Measurements from ENCODE around the gene SSU72. TPM values are rescaled to one million over a fixed set of nuclear protein-coding genes. Genes with fewer than 3 reads are reported as not detected.
"Not testable (repeated sequence)": the region's sequence is repeated elsewhere in the genome, so short reads cannot be mapped to it uniquely, and the experiment has no call there.

SSU72 gene
- total RNA-seq, 5 donors from 2014 or later (not counting 1 experiment from before 2014, with no cell fraction given): 112 to 135 (median 134) TPM

DNA sequence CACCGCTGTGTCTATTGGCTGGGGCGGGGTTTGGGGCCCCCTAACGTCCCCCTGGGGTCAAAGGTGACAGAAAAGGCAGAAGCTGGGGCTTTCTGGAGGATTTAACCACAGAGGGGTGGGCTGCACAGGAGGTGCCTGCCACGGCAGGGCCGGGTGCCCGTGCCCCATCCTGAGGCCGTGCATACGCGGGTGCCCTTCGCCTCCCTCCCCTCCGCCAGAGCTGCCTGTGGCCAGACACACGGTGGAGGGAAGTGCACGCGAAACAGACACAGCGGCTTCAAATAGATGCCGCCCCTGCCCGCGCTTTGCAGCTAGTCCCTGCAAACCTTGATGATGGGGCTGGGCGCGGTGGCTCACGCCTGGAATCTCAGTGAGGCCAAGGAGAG is 65.2 kb downstream of the SSU72 start:
- H3K9me3 Mint-ChIP-seq; H3K27me3 ChIP-seq (replicated peaks in 1 of 2; ENCODE audit: control insufficient read depth in 2 of 2, extremely low read depth in 1 of 2, insufficient read depth in 2 of 2, low read length in 1 of 2); DNase-seq; H3K36me3 ChIP-seq (ENCODE audit: control insufficient read depth in 2 of 2, extremely low read depth in 1 of 2, insufficient read depth in 1 of 2, low read length in 1 of 2); H3K27ac Mint-ChIP-seq; H3K9me3 ChIP-seq; H3K36me3 Mint-ChIP-seq; H3K27ac ChIP-seq (ENCODE audit: low read length); ATAC-seq (replicated peaks in 1 of 4); H3K4me3 Mint-ChIP-seq; H3K4me3 ChIP-seq (ENCODE audit: control insufficient read depth in 1 of 2, extremely low read depth in 1 of 2, low read length in 1 of 2); POLR2A ChIA-PET; CTCF ChIA-PET; H3K27me3 Mint-ChIP-seq: not testable (repeated sequence)
- peaks cover 3 to 22% of the 10 kb centered on the region in 2 experiments for H3K4me1 ChIP-seq (ENCODE audit: control insufficient read depth in 1 of 2, extremely low read depth in 1 of 2, insufficient read depth in 2 of 2, low read length in 2 of 2)
- H3K4me1 Mint-ChIP-seq: peaks cover 18 to 24% (median 21%) of the 10 kb centered on the region in 3 donors
- WGBS (ENCODE audit: insufficient coverage): 74% methylated on average over 7 of the region's 21 CpGs

DNA sequence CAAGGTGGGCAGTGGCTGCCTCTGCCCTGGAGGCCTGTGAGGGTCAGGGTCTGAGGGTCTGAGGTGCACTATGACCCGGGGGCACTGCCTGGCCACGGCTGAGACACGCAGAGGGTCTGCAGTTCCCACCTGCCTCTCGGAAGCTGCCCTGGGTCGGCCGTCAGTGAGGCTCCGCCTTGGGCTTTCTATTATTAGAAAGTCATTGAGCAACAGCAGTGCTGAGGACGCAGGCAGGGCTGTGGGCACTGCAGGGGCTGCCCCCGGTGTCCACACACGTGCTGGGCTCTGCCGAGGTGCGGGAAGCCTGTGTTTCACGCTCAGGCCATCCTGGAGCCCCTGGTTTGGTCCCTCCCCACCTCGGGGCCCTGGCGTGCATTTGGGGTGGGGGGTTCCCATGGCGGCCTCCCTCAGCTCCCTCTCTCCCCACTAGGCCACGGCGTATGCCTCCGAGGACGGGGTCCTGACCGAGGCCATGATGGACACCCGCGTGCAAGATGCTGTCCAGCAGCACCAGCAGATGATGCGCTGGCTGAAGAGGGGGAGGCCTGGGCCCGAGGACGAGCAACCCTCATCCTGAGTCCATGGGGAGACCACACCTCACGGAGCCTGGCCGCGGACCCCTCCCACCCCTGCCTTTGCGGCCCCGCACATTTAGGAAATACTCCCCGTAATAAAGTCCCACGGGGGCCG is 65.7 kb downstream of the SSU72 start:
- H3K4me1 ChIP-seq (ENCODE audit: control insufficient read depth in 1 of 2, extremely low read depth in 1 of 2, insufficient read depth in 2 of 2, low read length in 2 of 2): peaks cover 3 to 22% of the 10 kb centered on the region in 2 experiments
- H3K4me3 Mint-ChIP-seq; H3K27me3 ChIP-seq (replicated peaks in 1 of 2; ENCODE audit: control insufficient read depth in 2 of 2, extremely low read depth in 1 of 2, insufficient read depth in 2 of 2, low read length in 1 of 2); H3K9me3 Mint-ChIP-seq; H3K36me3 ChIP-seq (ENCODE audit: control insufficient read depth in 2 of 2, extremely low read depth in 1 of 2, insufficient read depth in 1 of 2, low read length in 1 of 2); H3K27ac Mint-ChIP-seq; CTCF ChIA-PET; ATAC-seq (replicated peaks in 1 of 4); H3K27ac ChIP-seq (ENCODE audit: low read length); H3K4me3 ChIP-seq (ENCODE audit: control insufficient read depth in 1 of 2, extremely low read depth in 1 of 2, low read length in 1 of 2); H3K36me3 Mint-ChIP-seq; H3K27me3 Mint-ChIP-seq; DNase-seq; POLR2A ChIA-PET; H3K9me3 ChIP-seq: not testable (repeated sequence)
- H3K4me1 Mint-ChIP-seq: peaks cover 18 to 24% (median 21%) of the 10 kb centered on the region in 3 donors
- 66% methylated on average over 8 of the region's 34 CpGs for WGBS (ENCODE audit: insufficient coverage)

DNA sequence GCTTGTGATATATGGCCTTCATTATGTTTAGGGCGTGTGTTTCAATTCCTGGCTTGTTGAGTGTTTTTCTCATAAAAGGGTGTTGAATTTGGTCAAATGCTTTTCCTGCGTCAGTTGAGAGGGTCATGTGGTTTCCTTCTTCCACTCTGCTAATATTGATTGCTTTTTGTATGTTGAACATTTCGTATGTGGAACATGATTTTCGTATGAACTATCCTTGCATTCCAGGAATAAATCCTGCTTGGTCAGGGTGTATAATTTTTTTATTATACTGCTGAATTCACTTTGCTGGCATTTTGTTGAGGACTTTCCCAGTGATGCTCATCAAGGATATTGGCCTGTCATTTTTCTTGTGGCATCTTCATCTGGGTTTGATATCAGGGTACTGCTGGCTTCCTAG is 67.4 kb downstream of the SSU72 start:
- H3K4me1 ChIP-seq (ENCODE audit: control insufficient read depth in 1 of 2, extremely low read depth in 1 of 2, insufficient read depth in 2 of 2, low read length in 2 of 2): peaks cover 3 to 14% of the 10 kb centered on the region in 2 experiments
- no peaks in the 10 kb centered on the region for H3K27me3 Mint-ChIP-seq
- no peaks in the 10 kb centered on the region for H3K36me3 ChIP-seq (ENCODE audit: control insufficient read depth in 2 of 2, extremely low read depth in 1 of 2, insufficient read depth in 1 of 2, low read length in 1 of 2)
- H3K27ac Mint-ChIP-seq: no peak overlapping the region
- no peak overlapping the region for H3K4me3 ChIP-seq (ENCODE audit: control insufficient read depth in 1 of 2, extremely low read depth in 1 of 2, low read length in 1 of 2)
- no peaks in the 10 kb centered on the region for H3K27me3 ChIP-seq (replicated peaks in 1 of 2; ENCODE audit: control insufficient read depth in 2 of 2, extremely low read depth in 1 of 2, insufficient read depth in 2 of 2, low read length in 1 of 2)
- no peak for DNase-seq
- ChIA-PET POLR2A (no interaction called here), CTCF (no interaction called here)
- no peaks in the 10 kb centered on the region for H3K9me3 Mint-ChIP-seq
- no peak overlapping the region for H3K27ac ChIP-seq (ENCODE audit: low read length)
- no peak for ATAC-seq (replicated peaks in 1 of 4)
- peaks cover 14 to 21% (median 18%) of the 10 kb centered on the region in 3 donors for H3K4me1 Mint-ChIP-seq
- no peaks in the 10 kb centered on the region for H3K36me3 Mint-ChIP-seq
- no peaks in the 10 kb centered on the region for H3K9me3 ChIP-seq
- H3K4me3 Mint-ChIP-seq: peak overlapping the region in 1 of 3 donors; percentile 24
- WGBS (ENCODE audit: insufficient coverage): no CpG with 5 or more reads among the region's 4 CpGs

DNA sequence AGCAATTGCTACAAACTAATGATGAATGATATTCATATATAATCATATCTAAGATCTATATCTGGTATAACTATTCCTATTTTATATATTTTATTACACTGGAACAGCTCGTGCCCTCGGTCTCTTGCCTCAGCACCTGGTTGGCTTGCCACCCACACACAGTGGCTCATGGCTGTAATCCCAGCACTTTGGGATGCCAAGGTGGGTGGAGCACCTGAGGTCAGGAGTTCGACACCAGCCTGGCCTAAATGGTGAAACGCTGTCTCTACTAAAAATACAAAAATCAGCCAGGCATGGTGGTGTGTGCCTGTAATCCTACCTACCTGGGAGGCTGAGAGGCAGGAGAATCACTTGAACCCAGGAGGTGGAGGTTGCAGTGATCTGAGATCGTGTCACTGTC is 68.9 kb downstream of the SSU72 start:
- H3K9me3 ChIP-seq; H3K4me3 ChIP-seq (ENCODE audit: control insufficient read depth in 1 of 2, extremely low read depth in 1 of 2, low read length in 1 of 2); H3K36me3 Mint-ChIP-seq; H3K36me3 ChIP-seq (ENCODE audit: control insufficient read depth in 2 of 2, extremely low read depth in 1 of 2, insufficient read depth in 1 of 2, low read length in 1 of 2); H3K9me3 Mint-ChIP-seq; CTCF ChIA-PET; H3K27me3 Mint-ChIP-seq; ATAC-seq (replicated peaks in 1 of 4); POLR2A ChIA-PET; H3K27me3 ChIP-seq (replicated peaks in 1 of 2; ENCODE audit: control insufficient read depth in 2 of 2, extremely low read depth in 1 of 2, insufficient read depth in 2 of 2, low read length in 1 of 2); DNase-seq: not testable (repeated sequence)
- peaks cover 10 to 16% (median 10%) of the 10 kb centered on the region in 3 donors for H3K4me1 Mint-ChIP-seq
- WGBS (ENCODE audit: insufficient coverage): 100% methylated on average over 1 of the region's 5 CpGs
- H3K27ac Mint-ChIP-seq: peak overlapping the region; percentile 44 to 89
- Histone ChIP-seq H3K27ac (ENCODE audit: low read length) (peak overlapping the region; percentile 44), H3K4me1 (ENCODE audit: control insufficient read depth in 1 of 2, extremely low read depth in 1 of 2, insufficient read depth in 2 of 2, low read length in 2 of 2) (peaks cover 0 to 10% of the 10 kb centered on the region in 2 experiments)
- peak overlapping the region; percentile 71 to 80 (median 77) for H3K4me3 Mint-ChIP-seq

DNA sequence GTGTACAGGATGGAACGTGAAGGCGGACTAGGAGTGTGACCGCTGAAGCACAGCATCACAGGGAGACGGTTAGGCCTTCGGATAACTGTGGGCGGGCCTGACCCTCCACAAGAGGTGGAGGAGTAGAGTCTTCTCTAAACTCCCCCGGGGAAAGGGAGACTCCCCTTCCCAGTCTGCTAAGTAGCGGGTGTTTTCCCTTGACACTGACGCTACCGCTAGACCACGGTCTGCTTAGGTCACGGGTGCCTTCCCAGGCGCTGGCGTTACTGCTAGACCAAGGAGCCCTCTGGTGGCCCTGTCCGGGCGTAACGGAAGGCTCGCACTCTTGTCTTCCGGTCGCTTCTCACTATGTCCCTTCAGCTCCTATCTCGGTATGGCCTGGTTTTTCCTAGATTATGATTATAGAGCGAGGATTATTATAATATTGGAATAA is 69.3 kb downstream of the SSU72 start:
- POLR2A ChIA-PET; H3K27me3 Mint-ChIP-seq; H3K36me3 ChIP-seq (ENCODE audit: control insufficient read depth in 2 of 2, extremely low read depth in 1 of 2, insufficient read depth in 1 of 2, low read length in 1 of 2); H3K4me1 ChIP-seq (ENCODE audit: control insufficient read depth in 1 of 2, extremely low read depth in 1 of 2, insufficient read depth in 2 of 2, low read length in 2 of 2); H3K27me3 ChIP-seq (replicated peaks in 1 of 2; ENCODE audit: control insufficient read depth in 2 of 2, extremely low read depth in 1 of 2, insufficient read depth in 2 of 2, low read length in 1 of 2); H3K9me3 Mint-ChIP-seq; H3K36me3 Mint-ChIP-seq; H3K9me3 ChIP-seq: not testable (repeated sequence)
- CTCF ChIA-PET: interaction anchor here (0.6 to 1.2 kb wide), 3 partner anchors 15 to 498 kb away, joined by 3 to 5 read pairs (median 3); no protein-coding TSS in a partner anchor
- H3K4me1 Mint-ChIP-seq: peaks cover 8 to 14% (median 9%) of the 10 kb centered on the region in 3 donors
- DNase-seq (peak in 5 of 35 experiments; percentile 4 to 23 (median 15)), ATAC-seq (replicated peaks in 1 of 4) (peak; percentile 22 to 66 (median 58))
- peak overlapping the region; percentile 71 to 80 (median 77) for H3K4me3 Mint-ChIP-seq
- H3K27ac Mint-ChIP-seq: peak overlapping the region; percentile 87 to 89
- Histone ChIP-seq H3K27ac (ENCODE audit: low read length) (peak overlapping the region; percentile 71), H3K4me3 (ENCODE audit: control insufficient read depth in 1 of 2, extremely low read depth in 1 of 2, low read length in 1 of 2) (peak overlapping the region in 1 of 2 donors; percentile 15)
- WGBS (ENCODE audit: insufficient coverage): no CpG with 5 or more reads among the region's 22 CpGs

DNA sequence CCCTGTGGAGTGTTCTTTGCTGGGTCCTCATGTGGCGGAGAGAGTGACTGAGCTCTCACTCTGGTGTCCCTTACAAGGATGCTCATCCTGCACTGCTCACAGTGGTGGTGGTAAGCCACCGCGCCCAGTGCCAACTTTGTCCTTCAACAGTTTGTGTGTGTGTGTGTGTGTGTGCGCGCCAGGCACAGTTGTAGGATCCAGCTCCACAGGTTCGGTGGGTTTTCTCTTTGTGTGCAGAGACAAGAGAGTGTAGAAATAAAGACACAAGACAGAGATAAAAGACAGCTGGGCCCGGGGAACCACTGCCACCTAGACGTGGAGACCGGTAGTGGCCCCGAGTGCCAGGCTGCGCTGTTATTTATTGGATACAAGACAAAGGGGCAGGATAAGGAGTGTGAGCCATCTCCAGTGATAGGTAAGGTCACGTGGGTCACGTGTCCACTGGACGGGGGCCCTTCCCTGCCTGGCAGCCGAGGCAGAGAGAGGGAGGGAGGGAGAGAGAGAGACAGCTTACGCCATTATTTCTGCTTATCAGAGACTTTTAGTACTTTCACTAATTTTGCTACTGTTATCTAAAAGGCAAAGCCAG is 69.8 kb downstream of the SSU72 start:
- H3K27ac ChIP-seq (ENCODE audit: low read length): peak overlapping the region; percentile 71
- ATAC-seq (replicated peaks in 1 of 4) (peak; percentile 70 to 79 (median 76)), DNase-seq (peak; percentile 47 to 78 (median 67))
- H3K36me3 Mint-ChIP-seq; H3K27me3 ChIP-seq (replicated peaks in 1 of 2; ENCODE audit: control insufficient read depth in 2 of 2, extremely low read depth in 1 of 2, insufficient read depth in 2 of 2, low read length in 1 of 2); H3K27me3 Mint-ChIP-seq; H3K9me3 ChIP-seq; POLR2A ChIA-PET; H3K4me1 ChIP-seq (ENCODE audit: control insufficient read depth in 1 of 2, extremely low read depth in 1 of 2, insufficient read depth in 2 of 2, low read length in 2 of 2); H3K9me3 Mint-ChIP-seq; H3K36me3 ChIP-seq (ENCODE audit: control insufficient read depth in 2 of 2, extremely low read depth in 1 of 2, insufficient read depth in 1 of 2, low read length in 1 of 2): not testable (repeated sequence)
- Mint-ChIP-seq H3K4me3 (peak overlapping the region; percentile 71 to 80 (median 77)), H3K27ac (peak overlapping the region; percentile 87 to 89), H3K4me1 (peaks cover 8 to 14% (median 9%) of the 10 kb centered on the region in 3 donors)
- peak overlapping the region in 1 of 2 donors; percentile 15 for H3K4me3 ChIP-seq (ENCODE audit: control insufficient read depth in 1 of 2, extremely low read depth in 1 of 2, low read length in 1 of 2)
- CTCF ChIA-PET: interaction anchor here (0.6 to 1.2 kb wide), 4 partner anchors 16 to 520 kb away, joined by 3 to 5 read pairs (median 3); no protein-coding TSS in a partner anchor
- 33% methylated on average over 3 of the region's 16 CpGs for WGBS (ENCODE audit: insufficient coverage)
